ENCODE results near the gene LRRC25.
A peak's percentile ranks its signal among the peaks of the same experiment; 100 is the strongest.

The LRRC25 gene

DNA sequence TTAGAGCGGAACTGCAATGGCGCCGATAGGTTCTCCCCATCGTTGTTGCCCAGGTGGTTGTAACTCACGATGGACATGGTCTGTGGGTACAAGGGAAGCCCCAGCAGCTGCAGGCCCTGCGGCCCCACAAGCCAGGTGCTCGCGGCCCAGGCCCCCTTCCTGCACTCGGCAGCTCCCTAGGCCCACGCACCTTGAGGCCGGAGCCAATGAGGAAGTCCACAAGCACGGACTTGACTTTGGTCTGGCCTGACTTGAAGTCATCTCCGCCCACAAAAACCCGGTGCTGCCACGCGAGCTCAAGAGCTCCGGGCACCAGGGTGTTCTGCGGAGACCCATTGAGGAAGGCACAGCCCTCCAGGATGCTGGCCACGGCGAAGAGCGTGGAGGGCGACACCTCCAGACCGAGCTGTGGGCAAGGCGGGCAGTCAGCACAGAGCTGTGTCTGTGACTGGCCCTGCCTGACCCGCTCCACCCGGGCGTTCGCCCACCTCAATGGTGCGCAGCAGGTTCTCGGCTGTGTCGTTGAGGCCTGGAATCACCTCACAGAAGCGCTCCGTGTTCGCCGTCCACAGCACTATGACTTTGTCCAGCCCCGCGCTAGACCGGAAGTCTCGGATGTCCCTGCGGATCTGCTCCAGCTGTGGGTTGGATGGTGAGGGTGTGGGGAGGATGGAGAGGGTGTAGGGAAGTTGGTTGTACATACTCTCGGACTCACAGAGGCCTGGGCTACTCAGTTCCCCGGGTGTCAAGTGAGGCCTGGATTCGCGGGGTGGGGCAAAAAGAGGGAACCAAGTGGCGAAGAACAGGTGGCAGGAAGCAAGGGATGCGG lies 38.6 kb upstream of the LRRC25 start:
- no peak for DNase-seq

GRCh38 chr19:18435178-18435841 lies 37.9 kb upstream of the LRRC25 start:
- DNase-seq, result no peak

GRCh38 chr19:18434411-18435175 lies 37.2 kb upstream of the LRRC25 start:
- DNase-seq, result no peak

DNA sequence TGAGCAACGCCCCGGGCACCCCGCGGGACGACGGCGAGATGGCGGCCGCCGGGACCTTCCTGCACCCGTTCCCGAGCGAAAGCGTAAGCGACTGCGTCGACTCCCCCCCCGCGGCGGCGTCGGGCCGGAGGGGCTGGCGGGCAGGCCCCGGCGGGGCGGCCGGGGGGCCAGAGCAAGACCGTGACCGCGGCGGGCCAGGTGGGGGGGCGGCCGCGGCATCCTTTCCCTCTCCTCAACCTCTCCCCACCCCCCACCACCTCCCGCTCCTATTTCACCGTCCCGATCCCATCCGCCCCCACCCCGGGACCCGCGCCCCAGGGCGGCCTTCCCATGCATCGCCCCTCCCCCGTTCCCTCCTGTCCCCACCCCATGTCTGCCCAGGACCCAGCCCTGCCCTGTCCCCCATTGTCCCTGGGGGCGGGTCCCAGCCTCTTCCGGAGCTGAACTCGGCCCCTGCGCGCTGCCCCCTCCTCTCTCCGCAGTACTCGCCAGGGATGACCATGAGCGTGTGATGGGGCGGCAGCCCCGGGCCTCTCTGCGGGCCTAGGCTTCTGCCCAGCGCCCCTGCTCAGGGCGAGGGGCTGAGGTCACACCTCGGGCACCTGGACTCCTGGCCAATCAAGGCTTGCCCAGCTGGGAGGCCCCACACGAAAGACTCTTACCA lies 36.4 kb upstream of the LRRC25 start:
- DNase-seq, result no peak

DNA sequence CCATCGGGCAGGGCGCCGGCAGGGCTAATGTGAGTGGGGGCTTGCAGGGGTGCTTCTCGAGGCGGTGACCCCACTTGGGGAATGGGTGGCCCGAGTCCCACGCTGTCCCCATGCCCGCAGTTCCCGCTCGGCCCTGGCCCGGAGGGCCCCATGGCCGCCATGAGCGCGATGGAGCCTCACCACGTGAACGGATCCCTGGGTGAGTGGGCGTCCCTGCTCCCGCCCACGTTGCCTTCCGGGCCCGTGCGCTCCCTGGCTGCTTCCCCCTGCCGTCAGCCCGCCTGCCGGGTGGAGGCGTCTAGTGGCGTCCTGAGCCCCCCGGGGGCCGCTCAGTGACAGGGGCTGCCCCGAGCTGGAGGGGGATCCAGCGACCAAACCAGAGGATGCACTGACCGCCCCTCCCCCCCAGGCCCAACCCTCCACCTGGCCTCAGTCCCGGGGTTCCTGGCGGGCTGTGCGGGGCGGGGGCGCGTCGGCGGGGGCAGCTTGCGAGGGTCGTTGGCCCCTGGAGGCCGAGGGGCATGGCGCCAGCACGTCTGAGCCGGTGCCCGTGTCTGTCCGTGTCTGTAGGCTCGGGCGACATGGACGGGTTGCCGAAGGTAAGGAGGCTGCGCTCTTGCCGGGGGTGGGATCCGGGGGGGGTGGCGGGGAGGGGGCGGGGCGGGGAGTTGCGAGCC lies 35.7 kb upstream of the LRRC25 start:
- DNase-seq, result peak in 1 of 2 donors; percentile 53

DNA sequence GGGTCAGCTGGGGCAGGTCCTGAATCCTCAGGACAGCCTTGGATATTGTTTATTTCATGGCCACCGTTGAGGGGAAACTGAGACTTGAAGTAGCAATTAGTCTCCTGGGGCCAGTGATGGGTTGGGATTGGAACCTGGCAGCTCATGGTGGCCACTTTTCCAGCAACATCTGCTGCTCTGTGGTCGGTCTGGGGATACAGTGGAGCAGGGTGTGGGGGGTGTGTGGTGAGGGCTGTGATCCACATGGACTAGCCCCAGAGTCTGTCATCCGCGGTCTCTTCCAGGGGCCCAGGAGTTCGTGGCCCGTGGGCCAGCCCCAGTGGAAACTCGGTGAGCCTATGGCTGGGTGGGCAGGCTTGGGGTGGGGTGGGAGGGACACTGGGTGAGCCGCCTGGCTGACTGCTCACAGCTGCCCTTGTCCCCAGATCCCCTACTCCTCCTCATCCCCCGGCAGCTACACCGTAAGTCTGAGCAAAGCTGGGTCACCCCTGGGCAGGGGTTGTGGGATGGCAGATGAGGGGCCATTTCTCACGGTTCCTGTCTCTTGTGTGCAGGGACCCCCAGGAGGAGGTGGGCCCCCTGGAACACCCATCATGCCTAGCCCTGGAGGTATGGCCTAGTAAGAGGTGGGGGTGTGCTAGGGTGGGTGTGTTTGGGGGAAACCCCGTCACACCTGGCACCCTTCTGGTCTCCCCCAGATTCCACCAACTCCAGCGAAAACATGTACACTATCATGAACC lies 35.0 kb upstream of the LRRC25 start:
- no peak for DNase-seq

DNA sequence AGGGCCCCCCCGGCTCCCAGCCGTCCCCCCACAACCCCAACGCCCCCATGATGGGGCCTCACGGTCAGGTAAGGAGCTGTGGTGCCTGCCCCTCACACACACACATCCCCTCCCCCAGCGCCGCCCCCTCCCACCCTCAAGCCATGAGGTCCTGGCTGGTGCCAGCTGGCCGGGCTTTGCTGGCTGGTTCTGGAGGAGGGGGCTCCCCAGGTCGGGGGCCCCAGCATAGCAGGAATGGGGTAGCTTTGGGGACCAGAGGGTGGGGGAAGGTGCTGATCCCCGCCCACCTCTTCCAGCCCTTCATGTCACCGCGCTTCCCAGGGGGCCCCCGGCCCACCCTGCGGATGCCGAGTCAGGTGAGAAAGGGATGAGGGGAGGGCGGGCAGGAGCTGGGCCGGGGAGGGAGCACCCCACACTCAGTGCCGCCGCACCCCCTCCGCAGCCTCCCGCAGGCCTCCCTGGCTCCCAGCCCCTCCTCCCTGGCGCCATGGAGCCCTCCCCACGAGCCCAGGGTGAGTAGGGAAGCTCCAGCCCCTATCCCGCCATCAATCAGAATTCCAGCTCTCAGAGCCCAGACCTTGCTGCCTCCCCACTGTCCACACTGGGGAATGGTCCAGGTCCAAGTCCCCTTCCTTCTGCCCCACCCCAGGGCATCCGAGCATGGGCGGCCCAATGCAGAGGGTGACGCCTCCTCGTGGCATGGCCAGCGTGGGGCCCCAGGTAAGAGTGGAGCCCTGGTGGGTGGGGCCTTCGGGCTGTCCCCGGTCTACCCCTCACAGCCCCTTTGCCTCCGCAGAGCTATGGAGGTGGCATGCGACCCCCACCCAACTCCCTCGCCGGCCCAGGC lies 34.2 kb upstream of the LRRC25 start:
- no peak for DNase-seq

GRCh38 chr19:18430417-18431144 lies 33.2 kb upstream of the LRRC25 start:
- DNase-seq, result no peak

DNA sequence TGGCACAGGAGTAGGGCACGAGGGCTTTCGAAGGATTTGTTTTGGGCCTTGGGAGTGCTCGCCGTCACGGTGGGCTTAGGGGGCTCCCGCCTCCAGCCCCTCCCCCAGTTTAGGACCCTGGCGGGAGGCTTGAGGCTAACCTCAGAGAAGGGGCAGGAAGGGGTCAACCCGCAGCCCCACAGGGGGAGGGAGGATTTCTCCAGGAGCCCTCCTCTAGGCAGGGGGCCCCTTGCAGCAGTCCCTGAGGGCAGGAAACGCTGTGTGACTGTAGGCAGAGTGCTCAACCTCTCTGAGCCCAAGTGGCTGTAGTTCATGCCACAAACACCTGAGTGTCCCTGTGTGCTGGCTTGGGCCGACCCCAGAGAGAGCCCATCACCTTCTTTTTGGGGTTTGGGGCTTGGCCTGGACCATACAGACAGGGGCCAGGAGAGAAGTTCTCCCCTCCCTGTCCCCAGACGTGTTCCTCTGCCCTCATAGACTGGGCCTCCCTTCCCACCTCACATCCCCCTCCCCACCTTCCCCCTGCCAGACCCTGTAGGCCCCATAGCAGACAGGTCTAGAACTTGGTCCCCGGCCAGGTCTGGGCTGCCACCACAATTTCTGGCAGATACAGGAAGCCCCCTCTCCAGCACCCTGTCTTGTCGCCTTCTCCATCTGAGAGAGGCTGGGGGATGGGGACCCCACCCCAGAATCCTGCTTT lies 32.4 kb upstream of the LRRC25 start:
- peak in 1 of 2 donors; percentile 49 for DNase-seq

- peak; percentile 89 to 92 for DNase-seq
These were observed 31.6 kb upstream of the LRRC25 start for GRCh38 chr19:18428787-18429674.

GRCh38 chr19:18428173-18428786 lies 30.9 kb upstream of the LRRC25 start:
- DNase-seq, result no peak

- DNase-seq, result no peak
These were observed 30.3 kb upstream of the LRRC25 start for GRCh38 chr19:18427743-18428113.

DNA sequence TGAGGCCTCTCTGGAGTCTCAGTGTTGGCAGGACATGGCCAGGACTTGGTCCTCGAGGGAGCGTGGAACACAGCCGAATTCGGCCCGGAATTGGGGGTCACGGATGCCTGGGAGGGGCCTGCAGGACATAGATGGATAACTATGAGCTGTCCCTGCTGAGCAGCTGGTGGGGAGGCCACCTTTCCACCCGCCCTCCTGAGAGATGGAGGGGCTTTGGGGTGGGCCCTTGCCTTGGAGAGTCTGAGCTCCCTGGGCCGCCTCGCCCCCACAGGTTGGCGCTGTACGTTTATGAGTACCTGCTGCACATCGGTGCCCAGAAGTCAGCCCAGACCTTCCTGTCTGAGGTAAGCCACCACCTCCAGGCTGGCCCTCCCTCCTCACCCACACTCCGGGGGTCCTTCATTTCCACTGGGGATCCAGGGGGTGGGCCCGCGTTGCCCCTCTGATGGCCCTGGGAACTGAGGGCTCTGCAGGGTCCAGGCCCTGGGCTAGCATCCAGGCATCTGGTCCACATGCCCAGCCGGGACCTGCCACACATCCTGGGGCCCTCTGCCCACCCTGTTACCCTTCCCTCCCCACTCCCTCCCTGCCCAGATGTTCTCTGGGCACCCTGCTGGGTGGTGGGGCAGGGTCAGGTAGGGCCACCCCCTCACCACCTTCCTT lies 29.8 kb upstream of the LRRC25 start:
- DNase-seq, result no peak

DNA sequence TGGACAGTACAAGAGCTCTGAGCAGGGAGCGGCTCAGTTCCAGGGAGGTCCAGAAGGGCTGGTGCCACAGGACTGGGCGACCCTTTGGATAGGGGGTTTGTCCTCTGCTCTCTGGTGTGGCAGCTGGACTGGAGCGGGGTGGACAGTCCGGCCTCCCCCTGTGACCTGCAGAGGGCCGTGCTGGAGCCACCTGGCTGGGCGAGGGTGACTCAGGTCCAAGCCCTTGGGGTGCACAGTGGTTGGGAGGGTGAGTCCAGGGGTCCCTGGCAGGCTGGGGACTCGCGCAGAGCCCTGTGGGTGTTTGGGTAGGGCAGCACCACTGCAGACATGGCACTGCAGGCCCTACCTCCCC lies 29.0 kb upstream of the LRRC25 start:
- no peak for DNase-seq

GRCh38 chr19:18425515-18426415 lies 28.3 kb upstream of the LRRC25 start:
- DNase-seq, result no peak

DNA sequence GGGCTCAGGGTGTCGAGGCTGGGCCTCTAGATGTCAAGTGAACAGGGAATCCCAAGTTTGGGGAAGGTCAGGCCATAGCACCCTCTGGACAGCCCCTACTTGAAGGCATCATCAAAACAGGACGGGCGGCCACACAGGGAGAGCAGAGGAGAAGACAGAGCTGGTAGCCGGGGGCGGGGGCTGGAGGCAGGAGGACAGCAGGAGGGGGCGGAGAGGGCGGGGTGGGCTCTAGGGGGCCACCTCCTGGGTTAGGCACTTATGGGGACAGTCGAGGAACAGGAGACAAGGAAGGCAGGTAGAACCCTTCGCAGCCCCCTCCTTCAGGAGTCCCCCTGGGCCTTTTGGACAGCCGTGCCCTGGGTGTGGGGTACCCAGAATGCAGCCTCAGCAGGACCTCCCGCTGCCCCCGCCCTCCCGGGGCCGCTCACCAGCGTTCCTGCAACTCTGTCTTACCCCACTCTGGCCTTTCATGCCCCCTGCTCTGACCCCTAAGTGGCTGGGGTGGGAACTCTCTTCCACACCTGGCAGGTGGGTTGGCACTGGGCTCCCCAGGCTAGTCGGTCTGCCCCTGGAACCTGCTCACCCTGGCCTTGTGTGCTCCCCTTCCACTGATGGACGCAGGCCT lies 27.6 kb upstream of the LRRC25 start:
- no peak for DNase-seq
